Keratinocyte (primary cell): ENCODE data around the gene CLSTN1. TPM values are rescaled to one million over a fixed set of nuclear protein-coding genes. Genes with fewer than 3 reads are reported as not detected.
A peak's percentile ranks its signal among the peaks of the same experiment; 100 is the strongest.

Source experiments
- DNase-seq: peaks from one replicate; pipeline ENCODE4 v3.0.0-alpha.2; 2011; ENCODE audit warnings: low read depth, missing footprints, low spot score
- FAIRE-seq: peaks from 2 replicates; lab custom pipeline; 2011; peaks lifted over from hg19 to GRCh38; lab: Jason Lieb, UNC
- H2AFZ ChIP-seq: 2 replicates; pipeline ENCODE4 v1.6.0; 2012; ENCODE audit warnings: low read length, control low read depth, inconsistent platforms; ENCODE audit not compliant: control insufficient read depth
- H3K27ac ChIP-seq: 2 replicates; pipeline ENCODE4 v1.5.1; 2011; ENCODE audit warnings: low read length; ENCODE audit not compliant: control insufficient read depth, insufficient read depth
- H3K27me3 ChIP-seq: 3 replicates; pipeline ENCODE4 v1.6.0; 2011; ENCODE audit warnings: low read length; ENCODE audit not compliant: control insufficient read depth, insufficient read depth; ENCODE audit errors: extremely low read depth
- H3K36me3 ChIP-seq, 2 experiments: 2 replicates in 1 of 2; 3 replicates in 1 of 2; pipeline ENCODE4 v1.5.1; 2011; ENCODE audit warnings: low read length in 2 of 2, mild to moderate bottlenecking in 1 of 2; ENCODE audit not compliant: control insufficient read depth in 2 of 2, insufficient read depth in 2 of 2; ENCODE audit errors: extremely low read depth in 1 of 2
- H3K4me1 ChIP-seq: 3 replicates; pipeline ENCODE4 v1.5.1; 2011; ENCODE audit warnings: low read length; ENCODE audit not compliant: control insufficient read depth, insufficient read depth; ENCODE audit errors: extremely low read depth
- H3K4me2 ChIP-seq: 3 replicates; pipeline ENCODE4 v1.6.0; 2011; ENCODE audit warnings: low read depth, low read length; ENCODE audit not compliant: control insufficient read depth, insufficient read depth; ENCODE audit errors: extremely low read depth
- H3K4me3 ChIP-seq, 3 experiments: fragments of 200-600 bp in 1 of 3; sonication (generic) in 1 of 3; 2 replicates in 2 of 3; 3 replicates in 1 of 3; pipeline ENCODE4 v1.5.1; 2011 to 2016; ENCODE audit warnings: low read length in 3 of 3, mild to moderate bottlenecking in 3 of 3, control low read depth in 2 of 3, inconsistent platforms in 1 of 3, low read depth in 1 of 3, mixed read lengths in 1 of 3, mixed run types in 1 of 3, moderate library complexity in 1 of 3; ENCODE audit not compliant: control insufficient read depth in 2 of 3, insufficient read depth in 2 of 3; ENCODE audit errors: extremely low read depth in 1 of 3
- H3K79me2 ChIP-seq: 2 replicates; pipeline ENCODE4 v1.6.0; 2012; ENCODE audit warnings: low read length; ENCODE audit not compliant: control insufficient read depth, insufficient read depth
- H3K9ac ChIP-seq: 3 replicates; pipeline ENCODE4 v1.6.0; 2011; ENCODE audit warnings: low read length; ENCODE audit not compliant: control insufficient read depth, insufficient read depth; ENCODE audit errors: extremely low read depth
- H3K9me1 ChIP-seq: 3 replicates; pipeline ENCODE4 v1.6.0; 2011; ENCODE audit warnings: low read length; ENCODE audit not compliant: control insufficient read depth, insufficient read depth; ENCODE audit errors: extremely low read depth
- H3K9me3 ChIP-seq: 2 replicates; pipeline ENCODE4 v1.5.1; 2012; ENCODE audit warnings: low read depth, low read length; ENCODE audit not compliant: control insufficient read depth
- H4K20me1 ChIP-seq: 3 replicates; pipeline ENCODE4 v1.6.0; 2011; ENCODE audit warnings: low read length; ENCODE audit not compliant: control insufficient read depth, insufficient read depth; ENCODE audit errors: extremely low read depth
- CTCF ChIP-seq, 3 experiments: IDR thresholded peaks in 1 of 3; conservative IDR thresholded peaks in 1 of 3; optimal IDR thresholded peaks in 1 of 3; 2 replicates in 2 of 3; 3 replicates in 1 of 3; pipeline versions ENCODE3 to v1.5.1; 2011; ENCODE audit warnings: low read length in 3 of 3, mild to moderate bottlenecking in 3 of 3, moderate library complexity in 2 of 3, control low read depth in 1 of 3, inconsistent platforms in 1 of 3; ENCODE audit not compliant: insufficient read depth in 2 of 3; ENCODE audit errors: extremely low read depth in 1 of 3
- EZH2 ChIP-seq: IDR thresholded peaks from one replicate; pipeline ENCODE4 v1.6.1; 2012; ENCODE audit warnings: inconsistent platforms, mild to moderate bottlenecking, low read length, moderate library complexity
- dilution Hi-C: fragments of 300-500 bp; cut with MboI; formaldehyde crosslinking; loops from one replicate; pipeline ENCODE4 v1.7.0; 2020; ENCODE audit warnings: low sequenced_read_pairs; ENCODE audit not compliant: extremely low pct_ligation_motif_present
- polyA plus RNA-seq, 5 experiments: library from polyadenylated mRNA; depleted of rRNA in 3 of 5; stranded (reverse) in 3 of 5; stranded (forward) in 1 of 5; unstranded in 1 of 5; fragments of >200 nt; gene quantifications; 1 replicate in 1 of 5; 2 replicates in 3 of 5; 3 replicates in 1 of 5; pipeline versions ENCODE4 v1.2.1 to v1.2.3, GENCODE V29; 2011 to 2012; ENCODE audit warnings: missing spikeins in 2 of 5, low read depth in 1 of 5, low replicate concordance in 1 of 5

CLSTN1 gene
- polyA plus RNA-seq, 1 donor (not counting 4 experiments of a cell fraction or from before 2014, with no cell fraction given) = 90.3 TPM

GRCh38 chr1:9826616-9827015 lies 2.9 kb upstream of the CLSTN1 start:
- peak; percentile 51 for FAIRE-seq
- peaks cover 3% of the 10 kb centered on the region in 2 experiments for H3K36me3 ChIP-seq
- peaks cover 2% of the 10 kb centered on the region for H3K9me1 ChIP-seq
- H3K79me2 ChIP-seq = peaks cover 32% of the 10 kb centered on the region
- peak overlapping the region; percentile 82 for H3K4me2 ChIP-seq
- H3K27ac ChIP-seq = peak overlapping the region; percentile 80
- peaks cover 52% of the 10 kb centered on the region for H3K4me1 ChIP-seq
- dilution Hi-C loops = no loop called here
- TF ChIP-seq CTCF (optimal IDR thresholded peaks at IDR 0.05 in 1 of 3, IDR thresholded peaks at IDR 0.05 in 1 of 3, conservative IDR thresholded peaks at IDR 0.05 in 1 of 3; ENCODE audit: extremely low read depth in 1 of 3, insufficient read depth in 2 of 3, low read length in 3 of 3) (no peak), EZH2 (no peak)
- H4K20me1 ChIP-seq = peaks cover 2% of the 10 kb centered on the region
- H3K4me3 ChIP-seq = no peak overlapping the region
- H2AFZ ChIP-seq = no peak overlapping the region
- no peaks in the 10 kb centered on the region for H3K9me3 ChIP-seq
- no peaks in the 10 kb centered on the region for H3K27me3 ChIP-seq
- DNase-seq = no peak
- H3K9ac ChIP-seq = no peak overlapping the region

- no peaks in the 10 kb centered on the region for H3K27me3 ChIP-seq
- peak overlapping the region; percentile 80 for H3K27ac ChIP-seq
- DNase-seq (no peak), FAIRE-seq (no peak)
- H3K36me3 ChIP-seq = peaks cover 1 to 3% of the 10 kb centered on the region in 2 experiments
- peaks cover 35% of the 10 kb centered on the region for H3K79me2 ChIP-seq
- peaks cover 53% of the 10 kb centered on the region for H3K4me1 ChIP-seq
- dilution Hi-C loops = no loop called here
- peak overlapping the region in 1 of 3 experiments; percentile 62 for H3K4me3 ChIP-seq
- peak overlapping the region; percentile 11 for H3K9ac ChIP-seq
- peak overlapping the region; percentile 82 for H3K4me2 ChIP-seq
- H3K9me3 ChIP-seq = no peaks in the 10 kb centered on the region
- H3K9me1 ChIP-seq = peaks cover 2% of the 10 kb centered on the region
- H2AFZ ChIP-seq = no peak overlapping the region
- TF ChIP-seq EZH2 = no peak
- TF ChIP-seq CTCF (optimal IDR thresholded peaks at IDR 0.05 in 1 of 3, IDR thresholded peaks at IDR 0.05 in 1 of 3, conservative IDR thresholded peaks at IDR 0.05 in 1 of 3; ENCODE audit: extremely low read depth in 1 of 3, insufficient read depth in 2 of 3, low read length in 3 of 3) = no peak
- H4K20me1 ChIP-seq = peaks cover 8% of the 10 kb centered on the region
These were observed 2.3 kb upstream of the CLSTN1 start for GRCh38 chr1:9826087-9826486.
